Measurements from ENCODE around the gene L1TD1. TPM values are rescaled to one million over a fixed set of nuclear protein-coding genes. Genes with fewer than 3 reads are reported as not detected.
"Not testable (repeated sequence)": the region's sequence is repeated elsewhere in the genome, so short reads cannot be mapped to it uniquely, and the experiment has no call there.

The L1TD1 gene
- total and polyA plus RNA-seq, 2 donors (not counting 1 experiment from before 2014, with no cell fraction given), result 0.17 TPM; not detected in 1

DNA sequence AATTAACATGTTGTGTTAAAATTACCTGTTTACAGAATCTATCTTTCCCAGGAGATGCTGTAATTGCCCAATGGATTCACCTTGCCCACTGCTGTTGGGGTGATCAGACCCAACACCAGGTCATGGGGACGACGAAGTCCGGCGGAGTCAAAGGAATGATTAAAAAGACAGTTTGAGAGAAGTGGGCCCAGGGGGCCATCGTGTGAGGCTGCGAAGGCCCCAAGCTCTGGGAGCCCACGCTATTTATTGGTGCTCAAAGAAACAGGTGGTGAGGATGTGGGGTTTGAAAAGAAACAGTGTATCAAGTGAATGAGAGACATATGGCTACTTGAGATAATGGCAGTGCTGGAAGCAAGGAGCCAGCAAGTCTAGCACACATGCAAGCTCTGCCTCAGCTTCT is 16.3 kb upstream of the L1TD1 start:
- Histone ChIP-seq H3K4me2 (ENCODE audit: extremely low read depth, insufficient read depth, low read length) (no peak overlapping the region), H3K9me3 (ENCODE audit: control insufficient read depth, insufficient read depth, low read depth, low read length) (no peaks in the 10 kb centered on the region), H4K20me1 (ENCODE audit: control insufficient read depth, extremely low read depth, insufficient read depth, low read length) (no peaks in the 10 kb centered on the region), H3K4me1 (ENCODE audit: control insufficient read depth, extremely low read depth, insufficient read depth, low read length) (no peaks in the 10 kb centered on the region), H3K27me3 (ENCODE audit: control insufficient read depth, insufficient read depth, low read length) (no peaks in the 10 kb centered on the region), H3K27ac (ENCODE audit: insufficient read depth, low read length) (no peak overlapping the region), H3K9ac (ENCODE audit: insufficient read depth, low read length) (no peak overlapping the region), H3K79me2 (ENCODE audit: control insufficient read depth, insufficient read depth, low read length) (no peaks in the 10 kb centered on the region), H3K36me3 (ENCODE audit: control insufficient read depth, insufficient read depth, low read length) (no peaks in the 10 kb centered on the region), H2AFZ (ENCODE audit: low read length) (no peak overlapping the region), H3K4me3 (replicated peaks in 1 of 4; ENCODE audit: control extremely low read depth in 1 of 4, insufficient read depth in 1 of 4, low read depth in 3 of 4, low read length in 4 of 4) (no peak overlapping the region)
- no peak for TF ChIP-seq EZH2 (IDR thresholded peaks at IDR 0.05; ENCODE audit: low read length, missing control alignments)
- TF ChIP-seq, protein P1, sequence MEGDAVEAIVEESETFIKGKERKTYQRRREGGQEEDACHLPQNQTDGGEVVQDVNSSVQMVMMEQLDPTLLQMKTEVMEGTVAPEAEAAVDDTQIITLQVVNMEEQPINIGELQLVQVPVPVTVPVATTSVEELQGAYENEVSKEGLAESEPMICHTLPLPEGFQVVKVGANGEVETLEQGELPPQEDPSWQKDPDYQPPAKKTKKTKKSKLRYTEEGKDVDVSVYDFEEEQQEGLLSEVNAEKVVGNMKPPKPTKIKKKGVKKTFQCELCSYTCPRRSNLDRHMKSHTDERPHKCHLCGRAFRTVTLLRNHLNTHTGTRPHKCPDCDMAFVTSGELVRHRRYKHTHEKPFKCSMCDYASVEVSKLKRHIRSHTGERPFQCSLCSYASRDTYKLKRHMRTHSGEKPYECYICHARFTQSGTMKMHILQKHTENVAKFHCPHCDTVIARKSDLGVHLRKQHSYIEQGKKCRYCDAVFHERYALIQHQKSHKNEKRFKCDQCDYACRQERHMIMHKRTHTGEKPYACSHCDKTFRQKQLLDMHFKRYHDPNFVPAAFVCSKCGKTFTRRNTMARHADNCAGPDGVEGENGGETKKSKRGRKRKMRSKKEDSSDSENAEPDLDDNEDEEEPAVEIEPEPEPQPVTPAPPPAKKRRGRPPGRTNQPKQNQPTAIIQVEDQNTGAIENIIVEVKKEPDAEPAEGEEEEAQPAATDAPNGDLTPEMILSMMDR (conservative IDR thresholded peaks at IDR 0.05 in 1 of 2, IDR thresholded peaks at IDR 0.05 in 1 of 2; ENCODE audit: low read depth in 1 of 2, low read length in 2 of 2), result no peak
- DNase-seq (ENCODE audit: low read depth in 2 of 2), result no peak

DNA sequence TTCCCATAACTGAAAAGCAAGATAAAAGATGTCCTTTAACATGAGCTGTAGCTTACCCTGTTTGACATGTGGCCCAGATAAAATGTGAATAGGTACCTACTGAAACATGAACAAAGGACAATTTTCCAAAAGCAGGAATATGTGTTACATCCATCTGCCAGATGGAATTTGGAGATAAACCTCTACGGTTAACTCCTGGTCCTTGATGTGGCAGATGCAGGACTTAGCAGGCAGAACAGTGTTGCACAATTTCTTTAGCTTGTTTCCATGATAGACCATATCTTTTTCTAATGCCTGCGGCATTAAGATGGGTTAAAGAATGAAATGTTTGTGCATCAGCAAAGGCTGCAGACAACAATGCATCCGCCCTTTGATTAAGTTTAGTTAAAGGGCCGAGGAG is 14.6 kb upstream of the L1TD1 start:
- H3K36me3 ChIP-seq (ENCODE audit: control insufficient read depth, insufficient read depth, low read length); H3K9me3 ChIP-seq (ENCODE audit: control insufficient read depth, insufficient read depth, low read depth, low read length); H3K79me2 ChIP-seq (ENCODE audit: control insufficient read depth, insufficient read depth, low read length); H3K9ac ChIP-seq (ENCODE audit: insufficient read depth, low read length); DNase-seq (ENCODE audit: low read depth in 2 of 2); H3K27ac ChIP-seq (ENCODE audit: insufficient read depth, low read length); H3K4me2 ChIP-seq (ENCODE audit: extremely low read depth, insufficient read depth, low read length); H3K27me3 ChIP-seq (ENCODE audit: control insufficient read depth, insufficient read depth, low read length); H2AFZ ChIP-seq (ENCODE audit: low read length); H4K20me1 ChIP-seq (ENCODE audit: control insufficient read depth, extremely low read depth, insufficient read depth, low read length); H3K4me1 ChIP-seq (ENCODE audit: control insufficient read depth, extremely low read depth, insufficient read depth, low read length); H3K4me3 ChIP-seq (replicated peaks in 1 of 4; ENCODE audit: control extremely low read depth in 1 of 4, insufficient read depth in 1 of 4, low read depth in 3 of 4, low read length in 4 of 4): not testable (repeated sequence)

DNA sequence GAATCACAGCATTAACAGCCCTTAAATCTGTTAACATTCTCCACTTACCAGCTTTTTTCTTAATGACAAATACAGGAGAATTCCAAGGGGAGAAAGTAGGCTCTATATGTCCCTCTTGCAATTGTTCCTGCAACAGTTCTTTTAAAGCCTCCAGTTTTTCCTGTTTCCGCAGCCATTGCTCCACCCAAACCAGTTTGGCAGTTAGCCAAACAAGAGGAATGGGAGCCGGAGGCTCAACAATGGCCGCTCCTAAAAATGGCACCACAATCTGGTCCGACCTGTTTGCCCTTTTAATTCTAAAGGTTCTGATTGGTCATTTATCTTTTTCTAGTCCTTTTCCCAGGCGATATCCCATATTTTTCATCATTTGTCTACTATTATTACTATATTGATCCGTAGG is 14.0 kb upstream of the L1TD1 start:
- Histone ChIP-seq H3K79me2 (ENCODE audit: control insufficient read depth, insufficient read depth, low read length) (no peaks in the 10 kb centered on the region), H2AFZ (ENCODE audit: low read length) (no peak overlapping the region), H3K9me3 (ENCODE audit: control insufficient read depth, insufficient read depth, low read depth, low read length) (no peaks in the 10 kb centered on the region), H3K4me3 (replicated peaks in 1 of 4; ENCODE audit: control extremely low read depth in 1 of 4, insufficient read depth in 1 of 4, low read depth in 3 of 4, low read length in 4 of 4) (no peak overlapping the region), H4K20me1 (ENCODE audit: control insufficient read depth, extremely low read depth, insufficient read depth, low read length) (no peaks in the 10 kb centered on the region), H3K9ac (ENCODE audit: insufficient read depth, low read length) (no peak overlapping the region), H3K4me2 (ENCODE audit: extremely low read depth, insufficient read depth, low read length) (no peak overlapping the region), H3K27me3 (ENCODE audit: control insufficient read depth, insufficient read depth, low read length) (no peaks in the 10 kb centered on the region), H3K27ac (ENCODE audit: insufficient read depth, low read length) (no peak overlapping the region), H3K4me1 (ENCODE audit: control insufficient read depth, extremely low read depth, insufficient read depth, low read length) (no peaks in the 10 kb centered on the region), H3K36me3 (ENCODE audit: control insufficient read depth, insufficient read depth, low read length) (no peaks in the 10 kb centered on the region)
- no peak for TF ChIP-seq EZH2 (IDR thresholded peaks at IDR 0.05; ENCODE audit: low read length, missing control alignments)
- TF ChIP-seq, protein P1 (conservative IDR thresholded peaks at IDR 0.05 in 1 of 2, IDR thresholded peaks at IDR 0.05 in 1 of 2; ENCODE audit: low read depth in 1 of 2, low read length in 2 of 2), result no peak
- no peak for DNase-seq (ENCODE audit: low read depth in 2 of 2)

Data from fibroblast of lung (primary cell).